CD14-positive monocyte (primary cell): ENCODE data around the gene ASF1B. TPM values are rescaled to one million over a fixed set of nuclear protein-coding genes. Genes with fewer than 3 reads are reported as not detected.

ENCODE experiments used
- DNase-seq, 3 donors: peaks; one replicate each; pipeline ENCODE4 v3.0.0-alpha.2; 2011 to 2022
- H2AFZ ChIP-seq: 2 replicates; pipeline ENCODE4 v1.6.0; 2012; ENCODE audit warnings: mild to moderate bottlenecking, low read depth, low read length, inconsistent platforms; ENCODE audit not compliant: insufficient read depth, poor library complexity, severe bottlenecking
- H3K27ac ChIP-seq, 2 donors: 1 replicate in 1 of 2; 2 replicates in 1 of 2; pipeline ENCODE4 v1.5.1; 2012 to 2013; ENCODE audit warnings: low read length in 2 of 2, control low read depth in 1 of 2, inconsistent platforms in 1 of 2, low read depth in 1 of 2, mild to moderate bottlenecking in 1 of 2
- H3K27me3 ChIP-seq, 2 donors: one replicate each; pipeline versions ENCODE4 v1.6.0 to v1.6.1; 2011 to 2013; ENCODE audit warnings: low read length in 2 of 2; ENCODE audit not compliant: control insufficient read depth in 2 of 2, insufficient read depth in 2 of 2
- H3K36me3 ChIP-seq, 2 donors: replicated peaks in 1 of 2; 1 replicate in 1 of 2; 2 replicates in 1 of 2; pipeline versions ENCODE4 v1.5.1 to v1.6.1; 2012 to 2013; ENCODE audit warnings: low read length in 2 of 2, control low read depth in 1 of 2, inconsistent platforms in 1 of 2, mild to moderate bottlenecking in 1 of 2; ENCODE audit not compliant: insufficient read depth in 2 of 2, control insufficient read depth in 1 of 2
- H3K4me1 ChIP-seq, 2 donors: 1 replicate in 1 of 2; 2 replicates in 1 of 2; pipeline versions ENCODE4 v1.5.1 to v1.6.1; 2012 to 2013; ENCODE audit warnings: low read length in 2 of 2, control low read depth in 1 of 2, inconsistent platforms in 1 of 2, mild to moderate bottlenecking in 1 of 2, moderate library complexity in 1 of 2; ENCODE audit not compliant: insufficient read depth in 2 of 2, control insufficient read depth in 1 of 2
- H3K4me2 ChIP-seq: replicated peaks from 2 replicates; pipeline ENCODE3; 2012; ENCODE audit warnings: low read length, moderate library complexity, mild to moderate bottlenecking; ENCODE audit not compliant: poor library complexity, severe bottlenecking; ENCODE audit errors: extremely low read depth
- H3K4me3 ChIP-seq, 3 experiments: fragments of 200-600 bp in 1 of 3; sonication (generic) in 1 of 3; replicated peaks in 1 of 3; 1 replicate in 2 of 3; 2 replicates in 1 of 3; pipeline ENCODE4 v1.5.1; 2011 to 2013; ENCODE audit warnings: low read length in 3 of 3, mild to moderate bottlenecking in 3 of 3, control low read depth in 2 of 3, low read depth in 2 of 3, inconsistent platforms in 1 of 3, moderate library complexity in 1 of 3
- H3K79me2 ChIP-seq: 2 replicates; pipeline ENCODE4 v1.6.0; 2012; ENCODE audit warnings: mild to moderate bottlenecking, control low read depth, inconsistent platforms, low read length, moderate library complexity; ENCODE audit not compliant: insufficient read depth
- H3K9ac ChIP-seq: 2 replicates; pipeline ENCODE4 v1.6.0; 2017; ENCODE audit warnings: low read length, mild to moderate bottlenecking; ENCODE audit not compliant: insufficient read depth, poor library complexity, severe bottlenecking
- H3K9me3 ChIP-seq, 2 donors: replicated peaks in 1 of 2; 1 replicate in 1 of 2; 2 replicates in 1 of 2; pipeline versions ENCODE4 v1.5.1 to v1.6.1; 2012 to 2013; ENCODE audit warnings: low read length in 2 of 2, control low read depth in 1 of 2; ENCODE audit not compliant: control insufficient read depth in 1 of 2, insufficient read depth in 1 of 2
- H4K20me1 ChIP-seq: 2 replicates; pipeline ENCODE4 v1.6.0; 2012; ENCODE audit warnings: mild to moderate bottlenecking, low read length, control low read depth, moderate library complexity; ENCODE audit not compliant: insufficient read depth
- H3K27ac Mint-ChIP-seq, 7 donors: one replicate each; pipeline ENCODE4 v1.8.0; 2020; ENCODE audit warnings: mild to moderate bottlenecking in 7 of 7, mixed read lengths in 7 of 7, moderate library complexity in 6 of 7, inconsistent platforms in 2 of 7
- H3K27me3 Mint-ChIP-seq, 3 donors: one replicate each; pipeline ENCODE4 v1.8.0; 2021 to 2022; ENCODE audit warnings: low read depth in 3 of 3, mild to moderate bottlenecking in 3 of 3, mixed read lengths in 3 of 3, moderate library complexity in 3 of 3, inconsistent platforms in 1 of 3
- H3K36me3 Mint-ChIP-seq, 2 donors: one replicate each; pipeline ENCODE4 v1.8.0; 2020; ENCODE audit warnings: mixed read lengths in 2 of 2, inconsistent platforms in 1 of 2, mild to moderate bottlenecking in 1 of 2
- H3K4me1 Mint-ChIP-seq: one replicate; pipeline ENCODE4 v1.8.0; 2020; ENCODE audit warnings: mild to moderate bottlenecking, mixed read lengths
- H3K4me3 Mint-ChIP-seq, 2 donors: one replicate each; pipeline ENCODE4 v1.8.0; 2020; ENCODE audit warnings: mild to moderate bottlenecking in 2 of 2, mixed read lengths in 2 of 2, moderate library complexity in 1 of 2
- H3K9me3 Mint-ChIP-seq, 7 donors: one replicate each; pipeline ENCODE4 v1.8.0; 2020 to 2022; ENCODE audit warnings: mixed read lengths in 7 of 7, mild to moderate bottlenecking in 6 of 7, moderate library complexity in 6 of 7, inconsistent platforms in 2 of 7
- CTCF ChIP-seq: fragments of 200-600 bp; IDR thresholded peaks from one replicate; pipeline ENCODE4 v1.8.0; 2022; ENCODE audit warnings: antibody characterized with exemption, mild to moderate bottlenecking
- WGBS: methylation state at CpG from one replicate; pipeline ENCODE4 v1.1.5; 2013; ENCODE audit warnings: missing lambda C conversion rate; ENCODE audit not compliant: insufficient coverage; 5-methylcytosine and 5-hydroxymethylcytosine counted together
- intact Hi-C, 2 donors: fragments of 100-400 bp; cut with micrococcal nuclease; formaldehyde crosslinking; loops; one replicate each; pipeline versions ENCODE4 v1.15.0 to v1.15.1; 2023
- polyA plus RNA-seq, 3 donors: library from polyadenylated mRNA; depleted of rRNA in 1 of 3; unstranded in 2 of 3; stranded (reverse) in 1 of 3; fragments of 300-500 nt in 2 of 3; fragments of >200 nt in 1 of 3; fragmentation: Illumina TruSeq in 2 of 3; gene quantifications; 1 replicate in 2 of 3; 2 replicates in 1 of 3; pipeline ENCODE4 v1.2.3, GENCODE V29; 2012 to 2021

ASF1B gene
- polyA plus RNA-seq, 3 donors: 6.3 to 13.4 (median 9.2) TPM

GRCh38 chr19:14086098-14086497 lies 50.3 kb downstream of the ASF1B start:
- Histone ChIP-seq H2AFZ (no peak overlapping the region), H4K20me1 (peaks cover 15% of the 10 kb centered on the region), H3K4me2 (no peak overlapping the region), H3K36me3 (peaks cover 7 to 13% of the 10 kb centered on the region in 2 donors), H3K9ac (no peak overlapping the region), H3K4me1 (peaks cover 18 to 23% of the 10 kb centered on the region in 2 donors), H3K79me2 (peaks cover 5% of the 10 kb centered on the region), H3K9me3 (no peaks in the 10 kb centered on the region), H3K4me3 (no peak overlapping the region), H3K27ac (no peak overlapping the region), H3K27me3 (peaks cover 0 to 2% of the 10 kb centered on the region in 2 donors)
- no peak overlapping the region for H3K27ac Mint-ChIP-seq
- H3K4me1 Mint-ChIP-seq: peaks cover 14% of the 10 kb centered on the region
- peaks cover 18 to 19% of the 10 kb centered on the region in 2 donors for H3K36me3 Mint-ChIP-seq
- no peak for TF ChIP-seq CTCF
- WGBS: no CpG with 5 or more reads among the region's 5 CpGs
- no peak for DNase-seq
- intact Hi-C loops: no loop called here
- peaks cover 0 to 3% (median 0%) of the 10 kb centered on the region in 7 donors for H3K9me3 Mint-ChIP-seq
- no peak overlapping the region for H3K4me3 Mint-ChIP-seq
- peaks cover 2 to 8% (median 5%) of the 10 kb centered on the region in 3 donors for H3K27me3 Mint-ChIP-seq

GRCh38 chr19:14085309-14085995 lies 50.9 kb downstream of the ASF1B start, which contains the start of gene C19orf67:
Gene C19orf67 (minus strand): TSS chr19:14085783. CDS start chr19:14085627, 156 bp downstream.
- peaks cover 15% of the 10 kb centered on the region for H4K20me1 ChIP-seq
- H3K27ac ChIP-seq: no peak within 1 kb of the TSS
- H3K9ac ChIP-seq: no peak within 1 kb of the TSS
- Mint-ChIP-seq H3K4me1 (peaks cover 16% of the 10 kb centered on the region), H3K9me3 (peaks cover 0 to 3% (median 0%) of the 10 kb centered on the region in 7 donors), H3K27ac (no peak within 1 kb of the TSS), H3K27me3 (peaks cover 2 to 8% (median 5%) of the 10 kb centered on the region in 3 donors), H3K4me3 (no peak within 1 kb of the TSS), H3K36me3 (peaks cover 18 to 19% of the 10 kb centered on the region in 2 donors)
- no peaks in the 10 kb centered on the region for H3K9me3 ChIP-seq
- H3K4me3 ChIP-seq: no peak within 1 kb of the TSS
- peaks cover 7 to 13% of the 10 kb centered on the region in 2 donors for H3K36me3 ChIP-seq
- no peak within 1 kb of the TSS for H3K4me2 ChIP-seq
- TF ChIP-seq CTCF: no peak
- H3K27me3 ChIP-seq: peaks cover 0 to 2% of the 10 kb centered on the region in 2 donors
- WGBS: 93% methylated on average over 42 of the region's 54 CpGs
- intact Hi-C loops: no loop called here
- peaks cover 5% of the 10 kb centered on the region for H3K79me2 ChIP-seq
- no peak within 1 kb of the TSS for H2AFZ ChIP-seq
- DNase-seq: no peak
- H3K4me1 ChIP-seq: peaks cover 23 to 29% of the 10 kb centered on the region in 2 donors
